Amygdala (tissue), 56 donors: ENCODE measurements around the gene TSPAN2.
"Not testable (repeated sequence)": the region's sequence is repeated elsewhere in the genome, so short reads cannot be mapped to it uniquely, and the experiment has no call there.

Experiments
- DNase-seq, 56 donors: peaks; one replicate each; lab custom pipeline; 2025; lab: John Stamatoyannopoulos, UW

The TSPAN2 gene

GRCh38 chr1:115051850-115052249, 37.5 kb downstream of the TSPAN2 start:
- no peak for DNase-seq

- DNase-seq = no peak
Measured at GRCh38 chr1:115046751-115047150, 42.6 kb downstream of the TSPAN2 start.

DNA sequence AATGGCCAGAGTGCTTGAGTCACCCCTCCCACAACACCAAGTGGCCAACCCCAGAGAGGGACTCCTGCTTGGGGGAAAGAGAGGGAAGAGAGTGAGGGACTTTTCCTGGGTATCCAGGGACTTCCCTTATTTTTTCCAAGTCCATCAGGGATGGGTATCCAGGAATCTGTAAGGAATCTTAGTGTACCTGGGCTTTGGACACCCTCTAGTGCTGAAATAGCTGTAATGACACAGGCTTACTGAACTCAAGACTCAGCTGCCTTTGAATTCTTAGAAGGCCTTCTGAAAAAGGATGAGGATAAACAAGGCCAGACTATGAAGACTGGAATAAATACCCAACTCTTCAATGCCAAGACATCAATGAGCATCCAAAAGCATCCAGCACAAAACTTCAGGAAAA, 47.6 kb downstream of the TSPAN2 start:
- no peak for DNase-seq

DNA sequence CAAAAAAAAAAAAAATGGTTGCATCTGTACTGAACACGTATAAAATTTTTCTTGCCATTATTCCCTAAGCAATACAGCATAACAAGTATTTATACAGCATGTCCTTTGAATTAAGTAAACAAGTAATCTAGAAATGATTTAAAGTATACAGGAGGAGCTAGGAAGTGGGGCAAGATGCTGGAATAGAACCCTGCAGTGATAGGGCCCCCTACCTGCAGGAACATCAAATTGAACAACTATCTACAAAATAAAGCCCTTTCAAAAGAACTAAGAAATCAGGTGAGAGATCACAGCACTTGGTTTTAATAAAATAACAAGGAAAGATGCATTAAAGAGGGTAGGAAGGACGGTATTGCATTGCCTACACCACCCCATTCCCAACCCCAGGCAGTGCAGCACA, 48.8 kb downstream of the TSPAN2 start:
- DNase-seq = no peak

DNA sequence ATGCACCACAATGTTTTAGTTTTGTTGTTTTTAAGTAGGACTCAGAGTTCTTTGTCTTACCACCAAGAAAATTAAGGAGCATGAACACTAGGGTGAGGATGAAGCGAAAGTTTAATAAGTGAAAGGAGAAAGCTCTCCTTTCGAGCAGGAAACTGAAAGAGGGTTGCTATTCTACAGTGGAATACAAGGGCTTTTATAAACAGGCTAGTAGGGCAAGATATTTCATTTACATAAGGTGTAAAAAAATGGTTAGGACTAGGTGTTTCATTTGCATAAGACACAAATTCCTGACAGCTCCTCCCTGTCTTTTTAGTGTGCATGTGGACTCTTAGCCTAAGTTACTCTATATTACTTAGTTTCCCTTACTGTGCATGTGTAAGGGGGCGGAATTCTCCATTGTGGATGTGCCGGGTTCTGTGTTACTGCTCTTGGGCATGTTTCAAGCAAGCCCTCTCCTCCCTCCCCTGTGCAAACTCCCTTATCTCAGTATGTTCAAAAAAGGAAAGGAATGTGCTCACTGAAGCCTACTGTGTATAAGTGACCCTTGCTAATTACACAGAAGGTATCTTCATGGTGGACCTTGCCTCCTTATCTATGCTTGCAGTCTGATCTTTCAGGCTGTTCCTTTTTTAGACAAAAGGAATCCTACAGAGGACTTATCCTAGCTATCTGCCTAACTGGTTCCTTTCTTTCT, 52.3 kb downstream of the TSPAN2 start:
- DNase-seq = no peak

GRCh38 chr1:115035652-115036051, 53.7 kb downstream of the TSPAN2 start:
- DNase-seq = no peak

- no peak for DNase-seq
Measured at GRCh38 chr1:115031595-115031994, 57.7 kb downstream of the TSPAN2 start.

DNA sequence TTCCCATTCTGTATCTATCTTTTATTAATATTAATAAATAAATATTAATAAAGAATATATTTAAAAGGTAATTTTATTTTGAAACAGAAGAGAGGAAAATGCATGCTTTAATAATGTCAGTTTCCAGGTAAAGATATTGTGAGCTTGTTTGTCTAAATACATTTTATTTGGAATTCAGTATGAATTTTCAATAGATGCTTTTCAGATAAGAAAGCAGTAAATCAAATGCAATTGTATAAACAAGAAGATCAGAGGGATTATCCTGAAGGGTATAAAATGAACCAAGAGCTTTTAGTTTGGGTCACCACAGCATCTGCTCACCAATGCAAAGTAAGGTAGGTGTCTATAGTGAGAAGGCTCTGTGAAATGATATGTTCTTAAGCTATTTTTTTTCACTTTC, 59.8 kb downstream of the TSPAN2 start, which contains the start of gene TSHB:
Gene TSHB, plus strand, starts transcription at position 301 of the 400 bp plus-strand sequence. CDS start 3,537 bp downstream, outside the sequence.
- no peak for DNase-seq

GRCh38 chr1:115023593-115023992, 65.7 kb downstream of the TSPAN2 start:
- DNase-seq = no peak

- no peak for DNase-seq
Measured at GRCh38 chr1:115021145-115021544, 68.2 kb downstream of the TSPAN2 start.

DNA sequence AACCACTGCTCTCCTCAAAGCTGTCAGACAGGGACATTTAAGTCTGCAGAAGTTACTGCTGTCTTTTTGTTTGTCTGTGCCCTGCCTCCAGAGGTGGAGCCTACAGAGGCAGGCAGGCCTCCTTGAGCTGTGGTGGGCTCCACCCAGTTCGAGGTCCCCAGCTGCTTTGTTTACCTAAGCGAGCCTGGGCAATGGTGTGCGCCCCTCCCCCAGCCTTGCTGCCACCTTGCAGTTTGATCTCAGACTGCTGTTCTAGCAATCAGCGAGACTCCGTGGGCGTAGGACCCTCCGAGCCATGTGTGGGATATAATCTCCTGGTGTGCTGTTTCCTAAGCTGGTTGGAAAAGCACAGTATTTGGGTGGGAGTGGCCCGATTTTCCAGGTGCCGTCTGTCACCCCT, 69.8 kb downstream of the TSPAN2 start:
- not testable (repeated sequence) for DNase-seq

DNA sequence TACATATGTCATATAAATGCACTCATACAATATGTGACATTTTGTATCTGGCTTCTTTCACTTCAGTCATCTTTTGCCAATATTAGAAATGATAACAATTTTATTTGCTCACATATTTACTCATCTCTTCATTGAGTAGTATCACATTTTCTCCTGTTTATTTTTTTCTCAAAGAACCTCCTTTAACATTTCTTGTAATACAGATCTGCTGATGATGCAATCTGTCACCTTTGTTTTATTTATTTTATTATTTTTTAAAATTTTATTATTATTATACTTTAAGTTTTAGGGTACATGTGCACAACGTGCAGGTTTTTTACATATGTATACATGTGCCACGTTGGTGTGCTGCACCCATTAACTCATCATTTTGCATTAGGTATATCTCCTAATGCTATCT, 75.5 kb downstream of the TSPAN2 start:
- no peak for DNase-seq

GRCh38 chr1:115012434-115012833, 76.9 kb downstream of the TSPAN2 start:
- DNase-seq = no peak

GRCh38 chr1:115012006-115012405, 77.3 kb downstream of the TSPAN2 start:
- no peak for DNase-seq

- no peak for DNase-seq
Measured at GRCh38 chr1:115006191-115006590, 83.1 kb downstream of the TSPAN2 start.
